ENCODE data around the gene AHCYL2.

Gene AHCYL2

DNA sequence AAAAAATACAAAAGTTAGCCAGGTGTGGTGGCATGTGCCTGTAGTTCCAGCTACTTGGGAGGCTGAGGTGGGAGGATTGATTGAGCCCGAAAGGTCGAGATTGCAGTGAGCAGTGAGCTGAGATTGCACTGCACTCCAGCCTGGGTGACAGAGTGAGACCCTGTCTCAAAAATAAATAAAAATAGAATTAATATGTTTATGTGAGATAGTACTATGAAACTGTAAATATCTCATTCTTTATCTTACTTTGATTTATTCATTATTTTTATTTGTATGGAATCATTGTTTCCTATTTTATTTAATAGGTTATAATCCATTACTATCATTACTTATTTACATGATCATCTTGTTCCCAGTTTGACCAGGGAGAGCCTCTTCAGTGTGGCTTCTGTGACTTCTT lies 168.4 kb downstream of the AHCYL2 start:
- no peak for TF ChIP-seq EZH2phosphoT487 (IDR thresholded peaks at IDR 0.05; ENCODE audit: borderline replicate concordance, low read length)
- TF ChIP-seq, protein P1, sequence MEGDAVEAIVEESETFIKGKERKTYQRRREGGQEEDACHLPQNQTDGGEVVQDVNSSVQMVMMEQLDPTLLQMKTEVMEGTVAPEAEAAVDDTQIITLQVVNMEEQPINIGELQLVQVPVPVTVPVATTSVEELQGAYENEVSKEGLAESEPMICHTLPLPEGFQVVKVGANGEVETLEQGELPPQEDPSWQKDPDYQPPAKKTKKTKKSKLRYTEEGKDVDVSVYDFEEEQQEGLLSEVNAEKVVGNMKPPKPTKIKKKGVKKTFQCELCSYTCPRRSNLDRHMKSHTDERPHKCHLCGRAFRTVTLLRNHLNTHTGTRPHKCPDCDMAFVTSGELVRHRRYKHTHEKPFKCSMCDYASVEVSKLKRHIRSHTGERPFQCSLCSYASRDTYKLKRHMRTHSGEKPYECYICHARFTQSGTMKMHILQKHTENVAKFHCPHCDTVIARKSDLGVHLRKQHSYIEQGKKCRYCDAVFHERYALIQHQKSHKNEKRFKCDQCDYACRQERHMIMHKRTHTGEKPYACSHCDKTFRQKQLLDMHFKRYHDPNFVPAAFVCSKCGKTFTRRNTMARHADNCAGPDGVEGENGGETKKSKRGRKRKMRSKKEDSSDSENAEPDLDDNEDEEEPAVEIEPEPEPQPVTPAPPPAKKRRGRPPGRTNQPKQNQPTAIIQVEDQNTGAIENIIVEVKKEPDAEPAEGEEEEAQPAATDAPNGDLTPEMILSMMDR (IDR thresholded peaks at IDR 0.05; ENCODE audit: low read depth, low read length, poor library complexity, severe bottlenecking), result no peak
- H3K4me3 ChIP-seq (ENCODE audit: low read length), result no peak overlapping the region
- no peaks in the 10 kb centered on the region for H3K9me2 ChIP-seq (replicated peaks; ENCODE audit: control insufficient read depth, low read length)
- no peaks in the 10 kb centered on the region for H3K79me2 ChIP-seq (ENCODE audit: control insufficient read depth, low read length)
- no peaks in the 10 kb centered on the region for H3K27me3 ChIP-seq (ENCODE audit: control insufficient read depth, low read length)
- no peaks in the 10 kb centered on the region for H3F3A ChIP-seq (ENCODE audit: control insufficient read depth, insufficient read depth)
- no peak overlapping the region for H3K27ac ChIP-seq (ENCODE audit: low read depth, low read length)
- no peaks in the 10 kb centered on the region for H3K4me1 ChIP-seq (ENCODE audit: control insufficient read depth, low read length)
- no peaks in the 10 kb centered on the region for H3K36me3 ChIP-seq (ENCODE audit: control insufficient read depth, low read length)
- no peaks in the 10 kb centered on the region for H3K9me3 ChIP-seq (ENCODE audit: control insufficient read depth, insufficient read depth, low read length)
- H3K4me2 ChIP-seq (ENCODE audit: low read length), result no peak overlapping the region
- H4K20me1 ChIP-seq (ENCODE audit: control insufficient read depth, insufficient read depth, low read depth, low read length), result no peaks in the 10 kb centered on the region

DNA sequence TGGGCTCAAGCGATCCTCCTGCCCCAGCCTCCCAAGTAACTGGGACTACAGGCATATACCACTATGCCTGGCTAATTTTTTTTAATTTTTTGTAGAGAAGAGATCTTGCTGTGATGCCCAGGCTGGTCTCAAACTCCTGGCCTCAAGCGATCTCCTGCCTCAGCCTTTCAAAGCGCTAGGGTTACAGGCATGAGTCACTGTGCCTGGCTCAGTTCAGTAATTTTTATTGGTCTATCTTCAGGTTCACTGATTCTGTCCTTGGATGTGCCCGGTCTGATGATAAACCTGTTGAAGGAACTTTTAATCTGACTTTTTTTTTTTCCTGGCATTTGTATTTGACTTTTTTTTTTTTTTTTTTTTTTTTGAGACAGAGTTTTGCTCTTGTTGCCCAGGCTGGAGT lies 169.3 kb downstream of the AHCYL2 start:
- H3K36me3 ChIP-seq (ENCODE audit: control insufficient read depth, low read length), result no peaks in the 10 kb centered on the region
- H3K9me3 ChIP-seq (ENCODE audit: control insufficient read depth, insufficient read depth, low read length), result no peaks in the 10 kb centered on the region
- no peaks in the 10 kb centered on the region for H3K9me2 ChIP-seq (replicated peaks; ENCODE audit: control insufficient read depth, low read length)
- no peaks in the 10 kb centered on the region for H3K27me3 ChIP-seq (ENCODE audit: control insufficient read depth, low read length)
- H3K4me3 ChIP-seq (ENCODE audit: low read length), result no peak overlapping the region
- no peak overlapping the region for H3K4me2 ChIP-seq (ENCODE audit: low read length)
- no peaks in the 10 kb centered on the region for H4K20me1 ChIP-seq (ENCODE audit: control insufficient read depth, insufficient read depth, low read depth, low read length)
- TF ChIP-seq, protein P1 (IDR thresholded peaks at IDR 0.05; ENCODE audit: low read depth, low read length, poor library complexity, severe bottlenecking), result no peak
- TF ChIP-seq EZH2phosphoT487 (IDR thresholded peaks at IDR 0.05; ENCODE audit: borderline replicate concordance, low read length), result no peak
- H3F3A ChIP-seq (ENCODE audit: control insufficient read depth, insufficient read depth), result no peaks in the 10 kb centered on the region
- H3K79me2 ChIP-seq (ENCODE audit: control insufficient read depth, low read length), result no peaks in the 10 kb centered on the region
- no peaks in the 10 kb centered on the region for H3K4me1 ChIP-seq (ENCODE audit: control insufficient read depth, low read length)
- no peak overlapping the region for H3K27ac ChIP-seq (ENCODE audit: low read depth, low read length)

DNA sequence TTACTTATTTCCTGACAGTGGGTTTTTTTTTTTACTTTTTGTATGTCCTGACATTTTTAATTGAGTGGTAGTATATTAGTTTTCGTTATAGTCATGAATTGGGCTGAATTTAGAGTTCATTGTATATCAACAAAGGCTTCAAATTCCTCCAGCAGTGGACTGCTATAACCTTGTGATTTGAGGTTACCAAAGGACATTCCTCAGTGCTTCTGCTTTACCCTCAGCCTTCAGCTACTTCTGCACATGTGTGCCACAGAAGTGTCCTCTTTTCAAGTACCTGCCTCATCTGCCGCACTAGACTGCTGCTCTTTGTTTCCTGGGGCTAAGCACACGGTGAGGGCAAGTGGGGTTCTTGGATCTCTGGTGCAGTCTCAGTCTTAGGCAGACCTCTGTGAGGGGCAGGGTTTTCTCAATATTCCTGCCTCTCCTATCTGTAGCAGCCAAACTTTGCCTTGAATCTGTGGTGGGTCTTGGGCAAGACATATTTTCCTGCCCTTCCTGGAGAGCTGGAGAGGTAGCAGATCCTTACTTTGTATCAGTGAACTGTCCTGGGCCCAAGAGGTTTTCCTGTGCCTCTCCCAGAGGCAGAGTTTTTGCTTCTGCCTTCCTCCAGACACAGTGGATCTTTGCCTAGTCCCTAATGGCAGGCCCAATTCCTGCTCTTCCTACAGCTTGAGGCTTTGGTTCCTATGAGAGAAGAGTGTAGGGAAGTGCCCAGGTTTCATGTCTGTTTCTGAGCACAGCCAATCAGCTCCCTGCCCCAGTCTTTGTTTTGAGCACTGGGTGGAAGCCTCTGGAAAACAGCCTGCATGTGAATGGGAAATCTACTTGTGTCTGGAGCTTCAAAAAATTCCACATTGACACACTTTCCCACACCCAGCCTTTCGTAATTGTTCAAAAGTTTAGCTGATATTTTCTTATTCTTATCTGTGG lies 170.4 kb downstream of the AHCYL2 start:
- Histone ChIP-seq H4K20me1 (ENCODE audit: control insufficient read depth, insufficient read depth, low read depth, low read length) (no peaks in the 10 kb centered on the region), H3K27me3 (ENCODE audit: control insufficient read depth, low read length) (no peaks in the 10 kb centered on the region), H3F3A (ENCODE audit: control insufficient read depth, insufficient read depth) (no peaks in the 10 kb centered on the region), H3K4me2 (ENCODE audit: low read length) (no peak overlapping the region), H3K27ac (ENCODE audit: low read depth, low read length) (no peak overlapping the region), H3K4me3 (ENCODE audit: low read length) (no peak overlapping the region), H3K79me2 (ENCODE audit: control insufficient read depth, low read length) (no peaks in the 10 kb centered on the region), H3K36me3 (ENCODE audit: control insufficient read depth, low read length) (no peaks in the 10 kb centered on the region), H3K4me1 (ENCODE audit: control insufficient read depth, low read length) (no peaks in the 10 kb centered on the region), H3K9me2 (replicated peaks; ENCODE audit: control insufficient read depth, low read length) (no peaks in the 10 kb centered on the region), H3K9me3 (ENCODE audit: control insufficient read depth, insufficient read depth, low read length) (no peaks in the 10 kb centered on the region)
- TF ChIP-seq, protein P1 (IDR thresholded peaks at IDR 0.05; ENCODE audit: low read depth, low read length, poor library complexity, severe bottlenecking), result no peak
- TF ChIP-seq EZH2phosphoT487 (IDR thresholded peaks at IDR 0.05; ENCODE audit: borderline replicate concordance, low read length), result no peak
